ENCODE results near the gene EIF3J.

DNA sequence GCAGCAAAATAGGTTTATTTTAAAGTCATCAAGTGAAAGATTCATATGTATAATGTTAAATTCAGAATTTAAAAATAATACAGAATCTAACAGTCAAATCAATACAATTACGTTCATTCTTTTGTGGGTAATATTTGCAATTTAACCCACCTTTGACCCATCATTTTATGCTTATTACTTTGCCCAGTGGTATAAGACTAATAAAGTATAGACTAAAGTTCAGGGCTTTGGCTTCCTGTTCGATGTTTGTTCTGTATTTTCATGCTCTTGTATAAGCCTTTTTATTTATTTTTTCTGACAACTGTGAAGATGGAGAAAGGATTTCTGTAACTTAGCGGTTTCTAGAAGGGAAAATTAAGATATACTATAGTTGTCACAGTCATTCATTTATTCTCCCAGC lies 44.3 kb upstream of the EIF3J start:
- no peak for TF ChIP-seq ZC3H10 (CRISPR knock-in tag; IDR thresholded peaks at IDR 0.05)
- no peak for TF ChIP-seq PATZ1 (CRISPR knock-in tag; IDR thresholded peaks at IDR 0.05; ENCODE audit: borderline replicate concordance)
- TF ChIP-seq, protein P1, sequence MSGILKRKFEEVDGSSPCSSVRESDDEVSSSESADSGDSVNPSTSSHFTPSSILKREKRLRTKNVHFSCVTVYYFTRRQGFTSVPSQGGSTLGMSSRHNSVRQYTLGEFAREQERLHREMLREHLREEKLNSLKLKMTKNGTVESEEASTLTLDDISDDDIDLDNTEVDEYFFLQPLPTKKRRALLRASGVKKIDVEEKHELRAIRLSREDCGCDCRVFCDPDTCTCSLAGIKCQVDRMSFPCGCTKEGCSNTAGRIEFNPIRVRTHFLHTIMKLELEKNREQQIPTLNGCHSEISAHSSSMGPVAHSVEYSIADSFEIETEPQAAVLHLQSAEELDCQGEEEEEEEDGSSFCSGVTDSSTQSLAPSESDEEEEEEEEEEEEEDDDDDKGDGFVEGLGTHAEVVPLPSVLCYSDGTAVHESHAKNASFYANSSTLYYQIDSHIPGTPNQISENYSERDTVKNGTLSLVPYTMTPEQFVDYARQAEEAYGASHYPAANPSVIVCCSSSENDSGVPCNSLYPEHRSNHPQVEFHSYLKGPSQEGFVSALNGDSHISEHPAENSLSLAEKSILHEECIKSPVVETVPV (CRISPR knock-in tag; IDR thresholded peaks at IDR 0.05): no peak
- TF ChIP-seq ARNTL (CRISPR knock-in tag; IDR thresholded peaks at IDR 0.05; ENCODE audit: borderline replicate concordance, low read depth): no peak
- TF ChIP-seq PPARA (CRISPR knock-in tag; IDR thresholded peaks at IDR 0.05; ENCODE audit: borderline replicate concordance): no peak
- TF ChIP-seq ZFP30 (CRISPR knock-in tag; IDR thresholded peaks at IDR 0.05): no peak
- no peak for TF ChIP-seq TSHZ2 (CRISPR knock-in tag; IDR thresholded peaks at IDR 0.05)
- TF ChIP-seq RARB (CRISPR knock-in tag; IDR thresholded peaks at IDR 0.05): no peak
- TF ChIP-seq GLIS3 (CRISPR knock-in tag; IDR thresholded peaks at IDR 0.05): no peak
- TF ChIP-seq BACH2 (CRISPR knock-in tag; IDR thresholded peaks at IDR 0.05; ENCODE audit: borderline replicate concordance): no peak
- TF ChIP-seq ZNF70 (CRISPR knock-in tag; IDR thresholded peaks at IDR 0.05): no peak
